GM18511 (cell line): ENCODE data around the gene NFAT5.
"Not testable (repeated sequence)": the region's sequence is repeated elsewhere in the genome, so short reads cannot be mapped to it uniquely, and the experiment has no call there.

Experiments
- ATAC-seq: cut with Tn5 transposase; IDR thresholded peaks from one replicate; pipeline ENCODE4 v1.9.1; 2021; ENCODE audit warnings: mild to moderate bottlenecking, moderate library complexity; ENCODE audit not compliant: unreplicated experiment

The NFAT5 gene

GRCh38 chr16:69565671-69566239, at the start of gene NFAT5:
Gene NFAT5, plus strand, starts transcription at chr16:69565966. Its CDS starts 336 bp downstream, at chr16:69566302.
- ATAC-seq, result peak; percentile 50

- not testable (repeated sequence) for ATAC-seq
These were observed 47.9 kb upstream of the NFAT5 start for GRCh38 chr16:69517914-69518313.

GRCh38 chr16:69520413-69520799, 45.4 kb upstream of the NFAT5 start:
- ATAC-seq, result no peak

GRCh38 chr16:69520800-69521602, 44.8 kb upstream of the NFAT5 start:
- ATAC-seq, result peak; percentile 74

- no peak for ATAC-seq
These were observed 43.7 kb upstream of the NFAT5 start for GRCh38 chr16:69522041-69522578.

GRCh38 chr16:69522732-69523404, 42.9 kb upstream of the NFAT5 start:
- ATAC-seq, result no peak

- no peak for ATAC-seq
These were observed 42.0 kb upstream of the NFAT5 start for GRCh38 chr16:69523566-69524305.

GRCh38 chr16:69526831-69527655, 38.7 kb upstream of the NFAT5 start:
- no peak for ATAC-seq

- ATAC-seq, result no peak
These were observed 33.8 kb upstream of the NFAT5 start for GRCh38 chr16:69531988-69532387.

GRCh38 chr16:69532641-69533455, 32.9 kb upstream of the NFAT5 start:
- ATAC-seq, result no peak

- ATAC-seq, result no peak
These were observed 31.0 kb upstream of the NFAT5 start for GRCh38 chr16:69534720-69535119.

- ATAC-seq, result no peak
These were observed 30.4 kb upstream of the NFAT5 start for GRCh38 chr16:69535123-69536050.

GRCh38 chr16:69537706-69538080, 28.1 kb upstream of the NFAT5 start:
- ATAC-seq, result no peak

- no peak for ATAC-seq
These were observed 27.0 kb upstream of the NFAT5 start for GRCh38 chr16:69538808-69539207.

GRCh38 chr16:69542974-69543373, 22.8 kb upstream of the NFAT5 start:
- ATAC-seq, result no peak

GRCh38 chr16:69544088-69544487, 21.7 kb upstream of the NFAT5 start:
- ATAC-seq, result no peak

- ATAC-seq, result not testable (repeated sequence)
These were observed 19.1 kb upstream of the NFAT5 start for GRCh38 chr16:69546663-69547062.

- ATAC-seq, result no peak
These were observed 12.4 kb upstream of the NFAT5 start for GRCh38 chr16:69553332-69553731.
